Mesodermal cell (in vitro differentiated cells): ENCODE measurements around the gene LOXHD1.

ENCODE experiments used
- H3K27ac ChIP-seq: 2 replicates; pipeline ENCODE4 v1.7.0; 2013; ENCODE audit warnings: mild to moderate bottlenecking, low read depth, low read length, moderate library complexity; ENCODE audit not compliant: severe bottlenecking
- H3K36me3 ChIP-seq: 2 replicates; pipeline ENCODE4 v1.7.1; 2013; ENCODE audit warnings: mild to moderate bottlenecking, low read length, moderate library complexity; ENCODE audit not compliant: control insufficient read depth, insufficient read depth
- H3K4me1 ChIP-seq: one replicate; pipeline ENCODE4 v1.7.1; 2013; ENCODE audit warnings: mild to moderate bottlenecking, low read length; ENCODE audit not compliant: insufficient read depth, control insufficient read depth, poor library complexity, severe bottlenecking
- H3K4me3 ChIP-seq: 2 replicates; pipeline ENCODE4 v1.7.0; 2013; ENCODE audit warnings: low read length, control low read depth, mild to moderate bottlenecking; ENCODE audit not compliant: insufficient read depth, poor library complexity, severe bottlenecking; ENCODE audit errors: extremely low read depth
- H3K9me3 ChIP-seq: 2 replicates; pipeline ENCODE4 v1.7.1; 2013; ENCODE audit warnings: mild to moderate bottlenecking, low read length, moderate library complexity; ENCODE audit not compliant: control insufficient read depth
- WGBS, 2 experiments: methylation state at CpG; one replicate each; pipeline ENCODE4 v1.1.5; 2013; ENCODE audit warnings: missing lambda C conversion rate in 2 of 2; ENCODE audit not compliant: insufficient coverage in 2 of 2; 5-methylcytosine and 5-hydroxymethylcytosine counted together

Gene LOXHD1

GRCh38 chr18:46466234-46467160, 190.5 kb downstream of the LOXHD1 start:
- H3K4me1 ChIP-seq: peaks cover 7% of the 10 kb centered on the region
- no peak overlapping the region for H3K27ac ChIP-seq
- no peaks in the 10 kb centered on the region for H3K9me3 ChIP-seq
- H3K36me3 ChIP-seq: no peaks in the 10 kb centered on the region
- WGBS, 2 experiments: 57 to 68% methylated on average over 6 of the region's 9 CpGs
- no peak overlapping the region for H3K4me3 ChIP-seq

DNA sequence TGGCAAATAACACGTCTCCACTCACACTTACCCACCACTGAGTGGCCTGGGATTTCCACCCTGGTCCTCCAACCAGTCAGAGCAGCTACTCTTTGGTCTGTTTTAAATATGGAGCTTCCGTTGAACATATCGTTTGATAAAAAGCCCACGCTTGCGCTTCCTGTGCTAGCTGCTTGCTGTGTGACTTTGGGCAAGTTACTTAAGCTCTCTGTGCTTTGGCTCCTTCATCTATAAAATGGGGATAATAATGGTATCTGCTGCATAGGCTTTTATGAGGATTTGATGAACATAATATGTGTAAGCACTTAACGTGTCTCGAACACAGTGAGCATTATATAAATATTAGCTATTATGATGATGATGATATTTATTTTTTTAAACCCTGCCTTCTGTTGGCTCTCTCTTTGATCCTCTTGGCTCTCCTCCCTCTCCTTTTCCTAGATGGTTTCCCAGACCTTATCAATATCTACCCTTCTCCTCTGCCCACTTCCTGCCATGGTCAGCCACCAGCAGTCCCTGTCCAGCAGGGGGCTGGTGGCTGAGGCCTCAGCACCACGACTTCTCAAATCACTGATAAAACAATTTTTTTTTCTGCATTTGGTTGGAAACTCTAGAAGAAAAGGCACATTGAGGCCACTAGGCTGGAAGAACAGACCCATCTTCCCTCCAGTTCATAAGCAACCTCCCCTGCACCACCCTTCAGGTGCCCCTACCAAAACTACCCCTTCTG, 191.9 kb downstream of the LOXHD1 start:
- no peak overlapping the region for H3K4me3 ChIP-seq
- no peaks in the 10 kb centered on the region for H3K36me3 ChIP-seq
- 79 to 81% methylated on average over 5 to 6 of the region's 8 CpGs for WGBS, 2 experiments
- peaks cover 7% of the 10 kb centered on the region for H3K4me1 ChIP-seq
- no peak overlapping the region for H3K27ac ChIP-seq
- H3K9me3 ChIP-seq: no peaks in the 10 kb centered on the region

DNA sequence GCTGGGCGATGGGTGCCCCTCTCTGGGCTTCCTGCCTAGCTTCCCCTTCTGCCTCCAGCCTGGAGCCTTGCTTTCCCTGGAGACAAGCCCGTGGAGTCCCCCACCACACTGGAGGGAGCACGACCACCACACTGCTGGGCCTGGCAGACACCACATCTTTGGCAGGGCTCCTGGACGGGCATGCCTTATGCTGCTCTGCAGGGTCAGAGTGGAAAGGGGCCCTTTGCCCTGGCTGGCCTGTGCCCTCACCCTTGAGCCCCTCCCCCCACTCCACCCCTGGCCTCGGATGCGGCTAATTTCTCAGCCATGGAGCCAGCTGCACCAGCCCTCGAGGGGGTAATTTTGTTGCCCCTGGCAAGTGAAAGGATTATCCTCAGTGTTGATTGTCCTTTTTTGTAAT, 194.5 kb downstream of the LOXHD1 start:
- Histone ChIP-seq H3K4me3 (no peak overlapping the region), H3K4me1 (peaks cover 7% of the 10 kb centered on the region), H3K36me3 (no peaks in the 10 kb centered on the region), H3K27ac (no peak overlapping the region), H3K9me3 (no peaks in the 10 kb centered on the region)
- WGBS, 2 experiments: 58 to 63% methylated on average over 2 to 3 of the region's 7 CpGs

DNA sequence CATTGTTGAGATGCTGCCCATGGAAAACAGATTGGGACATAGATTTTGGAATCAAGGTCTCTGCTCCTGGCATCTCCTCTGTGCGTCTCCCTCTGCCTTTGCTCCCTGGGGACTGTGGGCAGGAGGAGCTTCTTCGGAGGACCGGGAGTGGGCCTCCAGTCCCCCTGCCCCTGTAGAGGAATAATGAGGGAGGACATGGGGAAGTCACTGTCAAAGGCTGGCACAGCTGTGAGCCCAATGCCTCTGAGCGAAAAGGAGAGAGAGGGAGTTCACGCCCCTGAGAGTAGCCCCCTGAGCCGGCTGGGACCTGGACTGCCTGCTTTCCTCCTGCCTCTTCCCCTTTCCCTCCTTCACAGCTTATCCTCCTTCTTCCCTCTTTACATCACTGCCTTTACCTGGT, 195.0 kb downstream of the LOXHD1 start:
- Histone ChIP-seq H3K9me3 (no peaks in the 10 kb centered on the region), H3K27ac (no peak overlapping the region), H3K4me3 (no peak overlapping the region), H3K4me1 (peaks cover 7% of the 10 kb centered on the region), H3K36me3 (no peaks in the 10 kb centered on the region)
- 90 to 100% methylated on average over 1 to 2 of the region's 6 CpGs for whole genome bisulfite sequencing, 2 experiments

GRCh38 chr18:46460754-46461153, 196.3 kb downstream of the LOXHD1 start:
- H3K4me3 ChIP-seq: no peak overlapping the region
- no peaks in the 10 kb centered on the region for H3K36me3 ChIP-seq
- no peaks in the 10 kb centered on the region for H3K9me3 ChIP-seq
- no peak overlapping the region for H3K27ac ChIP-seq
- WGBS, 2 experiments: 75 to 78% methylated on average over 3 to 4 of the region's 5 CpGs
- H3K4me1 ChIP-seq: peaks cover 7% of the 10 kb centered on the region

DNA sequence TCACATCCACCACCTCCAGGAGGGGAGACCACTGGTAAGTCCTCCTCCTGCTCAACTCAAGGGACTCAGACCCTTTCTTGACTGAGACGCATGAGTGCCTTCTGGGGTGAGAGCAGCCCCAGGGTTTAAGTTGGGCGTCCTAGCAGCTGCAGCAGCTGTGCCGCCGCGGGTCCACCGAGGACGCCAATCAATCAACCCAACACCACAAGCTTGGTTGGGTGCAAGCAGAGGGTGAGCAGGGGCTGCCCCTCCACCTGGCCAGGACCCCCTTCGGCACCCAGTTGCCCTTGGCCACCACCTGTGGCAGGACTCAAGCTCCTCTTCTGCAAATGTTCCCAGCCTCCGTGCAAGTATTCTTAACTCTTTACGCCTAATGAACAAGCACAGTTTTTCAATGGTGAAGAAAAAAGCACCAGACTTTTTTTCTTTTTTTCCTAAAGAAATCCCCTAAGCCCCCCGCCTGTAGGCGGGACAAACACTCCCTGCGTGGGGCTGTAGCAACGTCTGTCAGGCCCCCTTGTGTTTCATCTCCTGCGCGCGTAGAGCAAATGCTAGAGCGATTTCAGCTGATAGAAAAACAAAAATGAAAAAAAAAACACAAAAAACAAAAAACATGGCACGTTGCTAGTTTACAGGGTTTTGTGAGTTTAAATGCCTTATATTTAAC, 197.1 kb downstream of the LOXHD1 start:
- no peaks in the 10 kb centered on the region for H3K9me3 ChIP-seq
- H3K27ac ChIP-seq: no peak overlapping the region
- WGBS, 2 experiments: 86 to 88% methylated on average over 5 to 9 of the region's 19 CpGs
- H3K36me3 ChIP-seq: no peaks in the 10 kb centered on the region
- no peak overlapping the region for H3K4me3 ChIP-seq
- H3K4me1 ChIP-seq: peaks cover 4% of the 10 kb centered on the region

- Histone ChIP-seq H3K27ac (no peak overlapping the region), H3K36me3 (no peaks in the 10 kb centered on the region), H3K9me3 (no peaks in the 10 kb centered on the region), H3K4me1 (peaks cover 4% of the 10 kb centered on the region), H3K4me3 (no peak overlapping the region)
- 48 to 55% methylated on average over 5 of the region's 6 CpGs for WGBS, 2 experiments
Measured at GRCh38 chr18:46458472-46458871, 198.5 kb downstream of the LOXHD1 start.

GRCh38 chr18:46456691-46457090, 200.3 kb downstream of the LOXHD1 start:
- Histone ChIP-seq H3K36me3 (no peaks in the 10 kb centered on the region), H3K4me3 (no peak overlapping the region)
- 96 to 97% methylated on average over 13 of the region's 13 CpGs for WGBS, 2 experiments

GRCh38 chr18:46452820-46453219, 204.2 kb downstream of the LOXHD1 start:
- H3K36me3 ChIP-seq: no peaks in the 10 kb centered on the region
- 97 to 100% methylated on average over 4 to 5 of the region's 6 CpGs for WGBS, 2 experiments
- H3K27ac ChIP-seq: no peak overlapping the region

More at GRCh38 chr18:46456691-46457090, 200.3 kb downstream of the LOXHD1 start:
- Histone ChIP-seq H3K4me1 (no peaks in the 10 kb centered on the region), H3K27ac (no peak overlapping the region), H3K9me3 (no peaks in the 10 kb centered on the region)

GRCh38 chr18:46449499-46449898, 207.5 kb downstream of the LOXHD1 start:
- no peaks in the 10 kb centered on the region for H3K36me3 ChIP-seq
- WGBS, 2 experiments: no CpG with 5 or more reads among the region's 1 CpG
- H3K9me3 ChIP-seq: no peaks in the 10 kb centered on the region
- H3K27ac ChIP-seq: no peak overlapping the region
- no peaks in the 10 kb centered on the region for H3K4me1 ChIP-seq
- no peak overlapping the region for H3K4me3 ChIP-seq

More at GRCh38 chr18:46452820-46453219, 204.2 kb downstream of the LOXHD1 start:
- no peaks in the 10 kb centered on the region for H3K4me1 ChIP-seq
- no peaks in the 10 kb centered on the region for H3K9me3 ChIP-seq
- no peak overlapping the region for H3K4me3 ChIP-seq
